RWPE2 (cell line): Measurements from ENCODE around the gene DENND2A.

Experiments used
- ATAC-seq: fragments of 200-7000 bp; cut with Tn5 transposase; 3 replicates; pipeline ENCODE4 v1.9.1; 2021; ENCODE audit warnings: low read depth
- DNase-seq: peaks from one replicate; pipeline ENCODE4 v3.0.0-alpha.2; 2020; ENCODE audit warnings: low spot score
- H3K27ac ChIP-seq: fragments of 450-650 bp; 2 replicates; pipeline ENCODE4 v1.5.1; 2017; ENCODE audit warnings: mild to moderate bottlenecking; ENCODE audit not compliant: poor library complexity, severe bottlenecking
- H3K27me3 ChIP-seq: fragments of 250-450 bp; sonication (Bioruptor Pico); 2 replicates; pipeline ENCODE4 v1.5.1; 2021; ENCODE audit warnings: mild to moderate bottlenecking, moderate library complexity; ENCODE audit not compliant: insufficient read depth, poor library complexity, severe bottlenecking
- H3K36me3 ChIP-seq: fragments of 250-450 bp; sonication (Bioruptor Pico); 2 replicates; pipeline ENCODE4 v1.5.1; 2020; ENCODE audit warnings: low read depth, mild to moderate bottlenecking, moderate library complexity
- H3K4me1 ChIP-seq: fragments of 250-450 bp; sonication (Bioruptor Pico); 2 replicates; pipeline ENCODE4 v1.5.1; 2021; ENCODE audit warnings: mild to moderate bottlenecking, moderate library complexity; ENCODE audit not compliant: insufficient read depth, poor library complexity, severe bottlenecking
- H3K4me3 ChIP-seq: fragments of 250-450 bp; sonication (Bioruptor Pico); 2 replicates; pipeline ENCODE4 v1.5.1; 2021; ENCODE audit warnings: mild to moderate bottlenecking, moderate library complexity; ENCODE audit not compliant: severe bottlenecking
- H3K9me3 ChIP-seq: fragments of 250-450 bp; sonication (Bioruptor Pico); 2 replicates; pipeline ENCODE4 v1.5.1; 2021; ENCODE audit warnings: mild to moderate bottlenecking, moderate library complexity; ENCODE audit not compliant: severe bottlenecking
- TF ChIP-seq, protein P1 (sequence below): fragments of 450-650 bp; IDR thresholded peaks from one replicate; pipeline ENCODE4 v1.5.1; 2017; ENCODE audit warnings: mild to moderate bottlenecking, moderate library complexity; ENCODE audit not compliant: poor library complexity, severe bottlenecking

DENND2A gene

DNA sequence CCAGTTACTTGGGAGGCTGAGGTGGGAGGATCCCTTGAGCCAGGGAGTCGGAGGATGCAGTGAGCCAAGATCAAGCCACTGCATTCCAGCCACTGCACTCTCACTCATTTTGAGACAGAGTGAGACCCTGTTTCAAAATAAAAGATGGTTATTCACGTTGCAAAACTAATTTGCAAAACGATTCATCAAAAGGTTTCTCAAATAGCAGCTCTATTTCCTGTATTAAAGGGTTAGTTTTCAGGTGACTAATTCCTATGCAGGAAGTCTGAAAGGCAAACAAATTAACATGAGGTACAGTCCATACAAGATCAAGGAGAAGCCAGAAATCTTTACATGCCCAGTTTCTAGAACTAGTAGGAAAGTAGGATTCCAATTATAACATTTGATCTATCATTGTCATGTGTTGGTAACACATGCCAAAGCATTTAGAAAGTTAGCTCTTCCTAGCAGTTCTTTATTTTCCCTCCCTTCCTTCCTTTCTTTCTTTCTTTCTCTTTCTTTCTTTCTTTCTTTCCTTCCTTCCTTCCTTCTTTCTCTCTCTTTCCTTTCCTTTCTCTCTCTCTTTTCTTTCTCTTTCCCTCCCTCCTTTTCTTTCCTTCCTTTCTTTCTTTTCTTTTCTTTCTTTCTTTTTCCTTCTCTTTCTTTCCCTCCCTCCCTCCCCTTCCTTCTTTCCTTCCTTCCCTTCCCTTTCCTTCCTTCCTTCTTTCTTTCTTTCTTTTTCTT lies 49.3 kb downstream of the DENND2A start:
- ATAC-seq (peak; percentile 87), DNase-seq (no peak)
- Histone ChIP-seq H3K27me3 (no peaks in the 10 kb centered on the region), H3K9me3 (no peaks in the 10 kb centered on the region), H3K36me3 (no peaks in the 10 kb centered on the region), H3K4me1 (peaks cover 3% of the 10 kb centered on the region), H3K4me3 (no peak overlapping the region), H3K27ac (peak overlapping the region; percentile 33)
- TF ChIP-seq, protein P1, sequence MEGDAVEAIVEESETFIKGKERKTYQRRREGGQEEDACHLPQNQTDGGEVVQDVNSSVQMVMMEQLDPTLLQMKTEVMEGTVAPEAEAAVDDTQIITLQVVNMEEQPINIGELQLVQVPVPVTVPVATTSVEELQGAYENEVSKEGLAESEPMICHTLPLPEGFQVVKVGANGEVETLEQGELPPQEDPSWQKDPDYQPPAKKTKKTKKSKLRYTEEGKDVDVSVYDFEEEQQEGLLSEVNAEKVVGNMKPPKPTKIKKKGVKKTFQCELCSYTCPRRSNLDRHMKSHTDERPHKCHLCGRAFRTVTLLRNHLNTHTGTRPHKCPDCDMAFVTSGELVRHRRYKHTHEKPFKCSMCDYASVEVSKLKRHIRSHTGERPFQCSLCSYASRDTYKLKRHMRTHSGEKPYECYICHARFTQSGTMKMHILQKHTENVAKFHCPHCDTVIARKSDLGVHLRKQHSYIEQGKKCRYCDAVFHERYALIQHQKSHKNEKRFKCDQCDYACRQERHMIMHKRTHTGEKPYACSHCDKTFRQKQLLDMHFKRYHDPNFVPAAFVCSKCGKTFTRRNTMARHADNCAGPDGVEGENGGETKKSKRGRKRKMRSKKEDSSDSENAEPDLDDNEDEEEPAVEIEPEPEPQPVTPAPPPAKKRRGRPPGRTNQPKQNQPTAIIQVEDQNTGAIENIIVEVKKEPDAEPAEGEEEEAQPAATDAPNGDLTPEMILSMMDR: no peak

DNA sequence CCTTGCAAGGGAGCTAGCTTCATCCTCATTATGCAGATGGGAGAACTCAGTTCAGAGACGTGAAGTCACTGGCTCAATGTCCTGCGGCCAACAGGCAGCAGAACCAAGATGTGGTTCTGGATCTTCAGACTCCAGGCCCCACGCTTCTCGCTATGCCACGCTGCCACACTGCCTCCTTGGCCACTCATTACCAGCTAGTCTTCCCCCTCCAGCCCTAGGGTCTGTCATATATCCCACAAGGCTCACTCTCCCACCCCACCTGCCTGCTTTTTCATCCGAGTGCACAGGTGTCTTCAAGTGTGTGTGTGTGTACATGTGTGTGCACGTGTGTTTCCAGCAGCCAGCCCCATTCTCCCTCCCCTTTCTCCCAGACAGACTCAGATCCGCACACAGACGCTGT lies 53.4 kb downstream of the DENND2A start:
- Histone ChIP-seq H3K4me3 (no peak overlapping the region), H3K27me3 (no peaks in the 10 kb centered on the region), H3K27ac (no peak overlapping the region), H3K9me3 (no peaks in the 10 kb centered on the region), H3K36me3 (no peaks in the 10 kb centered on the region), H3K4me1 (peaks cover 3% of the 10 kb centered on the region)
- DNase-seq (no peak), ATAC-seq (no peak)
- TF ChIP-seq, protein P1: no peak

DNA sequence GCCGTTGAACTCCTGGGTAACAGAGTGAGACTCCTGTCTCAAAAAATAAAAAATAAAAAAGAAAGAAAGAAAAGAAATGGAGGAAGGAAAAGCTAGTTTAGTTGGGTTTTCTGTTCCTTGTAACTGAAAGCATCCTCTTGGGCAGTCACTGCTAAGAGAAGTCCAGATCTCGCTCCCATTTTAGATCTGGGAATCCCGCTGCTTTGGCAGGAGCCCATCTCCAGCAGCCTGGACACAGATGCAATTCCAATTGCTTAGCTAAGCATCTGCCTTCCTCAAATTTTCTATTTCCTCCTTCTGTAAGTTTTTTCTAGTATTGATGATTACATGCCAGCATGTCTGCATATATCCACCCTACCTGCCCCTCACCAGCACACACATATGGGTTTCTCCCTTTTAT lies 54.1 kb downstream of the DENND2A start:
- H3K27ac ChIP-seq: no peak overlapping the region
- no peak for DNase-seq
- H3K9me3 ChIP-seq: no peaks in the 10 kb centered on the region
- H3K27me3 ChIP-seq: no peaks in the 10 kb centered on the region
- ATAC-seq: no peak
- H3K4me1 ChIP-seq: peaks cover 3% of the 10 kb centered on the region
- H3K4me3 ChIP-seq: no peak overlapping the region
- no peaks in the 10 kb centered on the region for H3K36me3 ChIP-seq
- TF ChIP-seq, protein P1: no peak

DNA sequence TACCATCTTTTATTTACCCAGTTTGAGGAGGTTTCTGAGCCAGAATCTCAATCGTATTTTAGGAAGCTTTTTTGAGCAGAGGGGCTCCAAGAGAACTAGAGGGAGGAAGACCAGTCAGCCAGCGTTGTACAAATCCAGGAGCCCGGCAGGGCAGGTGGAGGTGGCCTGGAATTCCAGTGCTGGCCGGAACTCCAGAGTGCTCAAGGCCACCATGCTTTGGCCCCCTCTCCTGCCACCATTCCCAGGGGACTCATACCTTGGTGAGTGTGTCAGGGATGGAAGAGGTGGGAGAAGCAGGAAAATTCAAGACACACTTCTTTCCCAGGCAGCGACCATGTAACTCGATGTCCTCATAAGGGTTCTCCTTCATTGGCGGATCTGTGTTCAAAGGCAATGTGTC lies 55.3 kb downstream of the DENND2A start:
- Histone ChIP-seq H3K36me3 (no peaks in the 10 kb centered on the region), H3K9me3 (no peaks in the 10 kb centered on the region), H3K27ac (no peak overlapping the region), H3K4me3 (no peak overlapping the region), H3K4me1 (no peaks in the 10 kb centered on the region), H3K27me3 (no peaks in the 10 kb centered on the region)
- TF ChIP-seq, protein P1: no peak
- no peak for DNase-seq
- ATAC-seq: no peak

DNA sequence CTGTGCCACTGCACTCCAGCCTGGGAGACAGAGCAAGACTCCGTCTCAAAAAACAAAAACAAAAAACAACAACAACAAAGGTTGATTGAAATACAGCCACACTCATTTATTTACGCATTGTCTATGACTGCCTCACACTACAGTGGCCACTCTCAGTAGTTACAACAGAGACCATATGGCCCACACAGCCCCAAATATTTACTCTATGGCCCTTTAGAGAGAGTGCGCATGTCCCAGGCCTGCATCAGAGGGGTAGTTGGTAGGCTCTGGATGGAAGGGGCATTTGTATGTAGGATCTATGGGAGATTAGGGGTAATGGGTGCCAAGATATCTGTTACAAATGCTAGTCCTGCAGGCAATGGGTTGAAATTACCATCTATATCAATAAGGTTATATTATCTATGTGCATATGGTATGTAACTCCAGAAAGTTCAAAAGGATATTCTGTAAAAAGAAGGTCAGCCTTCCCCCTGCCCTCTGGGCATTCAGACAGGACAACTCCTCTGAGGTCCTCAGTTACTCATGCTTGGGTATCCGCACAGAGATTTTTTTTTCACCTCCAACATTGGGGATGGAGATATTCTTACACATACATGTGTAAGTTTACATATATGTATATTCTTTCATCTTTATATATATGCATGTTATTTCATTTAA lies 56.3 kb downstream of the DENND2A start:
- H3K4me3 ChIP-seq: no peak overlapping the region
- TF ChIP-seq, protein P1: no peak
- H3K27ac ChIP-seq: no peak overlapping the region
- H3K36me3 ChIP-seq: no peaks in the 10 kb centered on the region
- ATAC-seq (no peak), DNase-seq (no peak)
- no peaks in the 10 kb centered on the region for H3K27me3 ChIP-seq
- no peaks in the 10 kb centered on the region for H3K9me3 ChIP-seq
- H3K4me1 ChIP-seq: no peaks in the 10 kb centered on the region
